ENCODE measurements around the gene THAP8.
A peak's percentile ranks its signal among the peaks of the same experiment; 100 is the strongest.
"Not testable (repeated sequence)": the region's sequence is repeated elsewhere in the genome, so short reads cannot be mapped to it uniquely, and the experiment has no call there.

Gene THAP8

GRCh38 chr19:36067681-36068080, 13.6 kb upstream of the THAP8 start:
- no peak for DNase-seq

GRCh38 chr19:36064826-36065225, 10.7 kb upstream of the THAP8 start:
- DNase-seq = no peak

GRCh38 chr19:36061367-36061766, 7.3 kb upstream of the THAP8 start:
- no peak for DNase-seq

GRCh38 chr19:36060430-36060829, 6.3 kb upstream of the THAP8 start:
- peak; percentile 21 for DNase-seq

DNA sequence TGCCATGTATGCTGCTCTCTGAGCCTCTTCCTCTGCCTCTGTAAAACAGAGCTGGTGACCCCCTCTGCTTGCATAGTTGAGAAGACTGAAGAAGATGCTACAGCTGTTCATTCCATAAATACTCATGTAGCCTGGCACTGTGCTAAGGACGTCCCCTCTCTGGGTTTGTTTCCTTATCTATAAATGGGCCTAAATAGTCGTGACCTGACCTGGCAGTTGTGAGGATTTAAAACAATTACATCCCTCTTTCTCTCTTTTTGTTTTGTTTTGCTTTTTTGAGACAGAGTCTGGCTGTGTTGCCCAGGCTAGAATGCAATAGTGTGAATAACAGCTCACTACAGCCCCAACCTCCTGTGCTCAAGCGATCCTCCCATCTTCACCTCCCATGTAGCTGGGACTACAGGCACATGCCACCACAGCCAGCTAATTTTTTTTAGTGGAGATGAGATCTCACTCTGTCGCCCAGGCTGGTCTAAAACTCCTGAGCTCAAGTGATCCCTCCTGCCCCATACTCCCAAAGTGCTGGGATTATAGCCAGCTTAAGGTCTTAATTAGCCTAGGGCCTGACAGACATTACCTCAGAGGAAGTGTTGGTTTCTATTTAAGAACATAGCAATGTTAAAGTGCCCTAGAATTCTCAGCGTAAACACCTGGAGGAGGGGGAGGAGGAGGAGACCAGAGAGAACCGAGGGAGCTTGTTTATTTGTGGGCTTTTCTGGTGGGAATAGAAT, 5.3 kb upstream of the THAP8 start:
- DNase-seq = no peak

DNA sequence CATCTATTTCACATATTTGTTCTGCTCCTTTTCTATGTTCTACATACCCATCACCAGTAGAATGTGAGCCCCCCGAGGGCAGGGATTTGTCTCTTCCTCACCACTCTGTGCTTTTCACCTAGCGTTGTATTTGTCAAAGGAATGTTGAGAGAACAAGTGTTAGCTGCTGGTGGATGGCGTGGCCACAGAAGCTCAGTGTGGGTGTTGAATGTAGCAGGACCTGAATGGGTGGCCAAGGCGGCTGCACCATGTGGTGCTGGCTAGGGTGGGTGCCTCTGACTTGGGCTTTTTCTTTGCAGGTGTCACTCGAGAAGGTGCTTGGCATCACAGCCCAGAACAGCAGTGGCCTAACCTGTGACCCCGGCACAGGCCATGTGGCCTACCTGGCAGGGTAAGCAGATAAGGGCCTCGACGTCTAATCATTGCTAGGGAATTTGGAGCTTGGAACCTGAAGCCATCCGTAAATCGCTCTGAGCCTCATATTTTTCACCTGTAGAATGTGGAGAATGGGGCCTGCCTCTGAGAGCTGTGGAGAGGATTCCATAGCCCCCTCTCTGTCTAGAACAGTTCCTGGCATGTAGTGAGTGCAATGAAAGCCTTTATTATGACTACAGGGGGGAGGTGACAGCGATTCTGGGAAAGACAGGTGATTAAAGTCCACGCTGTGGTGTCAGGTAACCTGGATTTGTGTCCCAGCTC, 4.5 kb upstream of the THAP8 start:
- no peak for DNase-seq

GRCh38 chr19:36054733-36055686, 925 bp upstream of the THAP8 start, which contains the start of gene WDR62:
Gene WDR62, plus strand, starts transcription at chr19:36054897. Its CDS starts 75 bp downstream, at chr19:36054972.
- peak; percentile 40 for DNase-seq

DNA sequence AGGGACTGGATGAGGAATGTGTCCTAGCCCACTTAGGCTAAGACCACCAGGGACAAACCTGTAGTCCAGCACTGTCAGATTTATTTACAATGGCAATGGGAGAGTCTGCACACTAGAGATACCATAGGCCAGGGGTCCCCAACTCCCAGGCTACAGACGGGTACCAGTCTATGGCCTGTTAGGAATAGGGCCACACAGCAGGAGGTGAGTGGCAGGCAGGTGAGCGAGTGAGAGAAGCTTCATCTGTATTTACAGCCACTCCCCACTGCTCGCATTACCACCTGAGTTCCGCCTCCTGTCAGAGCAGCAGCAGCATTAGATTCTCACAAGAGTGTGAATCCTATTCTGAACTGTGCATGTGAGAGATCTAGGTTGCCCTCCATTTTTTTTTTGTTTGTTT, 2.4 kb downstream of the THAP8 start:
- DNase-seq = no peak

DNA sequence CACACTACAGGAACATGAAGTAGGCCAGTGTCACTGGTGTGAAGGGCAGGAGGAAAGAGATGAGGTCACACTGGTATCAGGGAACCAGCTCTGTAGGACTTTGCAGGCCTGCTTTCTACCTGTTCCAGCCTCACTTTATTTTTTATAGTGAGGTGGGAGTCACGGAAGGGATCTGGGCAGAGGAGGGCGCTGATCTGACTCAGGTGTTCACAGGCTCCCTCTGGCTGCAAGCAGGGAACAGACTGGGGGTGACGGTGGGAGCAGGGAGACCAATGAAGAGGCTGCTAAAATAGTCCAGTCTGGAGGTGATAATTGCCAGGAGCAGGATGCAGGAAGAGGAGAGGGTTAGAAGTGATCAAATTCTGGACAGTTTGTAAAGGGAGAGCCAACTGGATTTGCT, 2.8 kb downstream of the THAP8 start:
- no peak for DNase-seq

- no peak for DNase-seq
Measured at GRCh38 chr19:36049080-36049698, 4.9 kb downstream of the THAP8 start.

DNA sequence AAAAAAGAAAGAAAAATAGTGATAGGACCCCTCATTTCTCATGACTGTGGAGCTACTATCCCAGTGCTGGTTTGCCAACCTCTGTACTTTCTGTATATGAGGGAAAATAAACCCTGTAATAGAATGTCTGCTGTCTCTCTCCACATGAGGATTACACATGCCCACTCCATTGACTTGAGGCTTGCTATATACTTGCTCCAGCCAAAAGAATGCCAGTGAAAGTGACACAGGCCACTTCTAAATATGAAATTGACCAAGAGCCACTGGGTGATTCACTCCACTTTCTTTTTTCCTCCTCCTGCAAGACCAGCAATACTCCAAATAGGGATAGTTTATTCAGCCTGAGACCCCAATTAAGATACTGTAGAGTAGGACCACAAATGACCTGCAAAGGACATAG, 6.2 kb downstream of the THAP8 start:
- no peak for DNase-seq

GRCh38 chr19:36046443-36047050, 7.5 kb downstream of the THAP8 start:
- no peak for DNase-seq

DNA sequence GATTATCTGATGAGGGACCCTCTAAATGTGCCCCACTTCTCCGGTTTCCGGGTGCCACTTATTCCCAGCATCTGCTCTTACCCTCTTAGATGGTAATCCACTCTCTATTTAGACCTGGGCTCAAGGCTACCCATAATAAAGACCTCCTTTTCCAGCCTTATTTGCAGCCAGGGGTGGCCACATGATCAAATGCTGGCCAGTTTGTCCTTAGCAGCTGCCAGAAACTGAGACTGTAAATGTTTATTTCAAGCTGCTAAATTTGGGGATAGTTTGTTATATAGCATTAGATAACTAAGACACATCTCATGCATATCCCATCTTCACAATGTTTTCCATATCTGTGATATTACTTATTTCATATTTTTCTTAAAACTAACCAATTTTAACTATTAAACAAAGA, 10.1 kb downstream of the THAP8 start:
- DNase-seq = no peak

DNA sequence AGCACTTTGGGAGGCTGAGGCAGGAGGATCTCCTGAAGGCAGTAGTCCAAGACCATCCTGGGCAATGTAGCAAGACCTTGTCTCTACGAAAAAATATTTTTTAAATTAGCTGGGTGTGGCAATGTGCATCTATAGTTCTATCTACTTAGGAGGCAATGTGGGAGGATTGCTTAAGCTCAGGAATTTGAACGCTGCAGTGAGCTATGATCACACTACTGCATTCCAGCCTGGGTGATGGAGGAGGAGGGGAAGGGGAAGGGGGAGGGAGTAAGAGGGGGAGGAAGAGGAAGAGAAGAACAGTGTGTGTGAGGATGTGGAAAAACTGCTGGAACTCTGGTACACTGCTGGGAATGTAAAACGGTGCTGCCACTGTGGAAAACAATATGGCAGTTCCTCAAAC, 12.3 kb downstream of the THAP8 start:
- no peak for DNase-seq

DNA sequence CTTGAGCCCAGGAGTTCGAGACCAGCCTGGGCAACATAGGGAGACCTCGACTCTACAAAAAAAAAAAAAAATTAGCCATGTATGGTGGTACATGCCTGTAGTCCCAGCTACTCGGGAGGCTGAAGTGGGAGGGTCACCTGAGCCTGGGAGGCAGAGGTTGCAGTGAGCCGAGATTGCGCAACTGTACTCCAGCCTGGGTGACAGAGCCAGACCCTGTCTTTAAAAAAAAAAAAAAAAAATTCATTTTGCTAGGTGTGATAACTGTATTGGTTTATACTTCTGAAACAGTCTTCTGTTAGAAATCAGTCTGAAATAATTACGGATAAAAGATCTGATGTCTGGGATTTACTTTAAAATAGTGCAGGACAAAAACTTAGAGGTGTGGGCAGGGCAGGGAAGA, 13.0 kb downstream of the THAP8 start:
- not testable (repeated sequence) for DNase-seq

DNA sequence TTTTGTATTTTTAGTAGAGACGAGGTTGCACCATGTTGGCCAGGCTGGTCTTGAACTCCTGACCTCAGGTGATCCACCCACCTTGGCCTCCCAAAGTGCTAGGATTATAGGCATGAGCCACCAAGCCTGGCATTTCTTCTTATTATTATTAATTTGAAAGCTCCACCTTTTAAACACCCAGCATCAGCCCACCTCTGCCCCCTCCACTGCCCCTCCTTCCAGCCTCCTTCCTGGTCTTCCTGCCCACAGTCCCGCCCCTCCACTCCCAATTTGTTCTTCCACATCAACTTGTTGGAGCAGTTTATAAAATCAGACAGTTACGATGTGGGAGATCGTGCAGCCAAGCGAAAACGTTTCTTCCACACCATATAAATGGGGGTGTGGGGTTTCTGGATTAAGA, 13.6 kb downstream of the THAP8 start:
- DNase-seq = no peak

DNA sequence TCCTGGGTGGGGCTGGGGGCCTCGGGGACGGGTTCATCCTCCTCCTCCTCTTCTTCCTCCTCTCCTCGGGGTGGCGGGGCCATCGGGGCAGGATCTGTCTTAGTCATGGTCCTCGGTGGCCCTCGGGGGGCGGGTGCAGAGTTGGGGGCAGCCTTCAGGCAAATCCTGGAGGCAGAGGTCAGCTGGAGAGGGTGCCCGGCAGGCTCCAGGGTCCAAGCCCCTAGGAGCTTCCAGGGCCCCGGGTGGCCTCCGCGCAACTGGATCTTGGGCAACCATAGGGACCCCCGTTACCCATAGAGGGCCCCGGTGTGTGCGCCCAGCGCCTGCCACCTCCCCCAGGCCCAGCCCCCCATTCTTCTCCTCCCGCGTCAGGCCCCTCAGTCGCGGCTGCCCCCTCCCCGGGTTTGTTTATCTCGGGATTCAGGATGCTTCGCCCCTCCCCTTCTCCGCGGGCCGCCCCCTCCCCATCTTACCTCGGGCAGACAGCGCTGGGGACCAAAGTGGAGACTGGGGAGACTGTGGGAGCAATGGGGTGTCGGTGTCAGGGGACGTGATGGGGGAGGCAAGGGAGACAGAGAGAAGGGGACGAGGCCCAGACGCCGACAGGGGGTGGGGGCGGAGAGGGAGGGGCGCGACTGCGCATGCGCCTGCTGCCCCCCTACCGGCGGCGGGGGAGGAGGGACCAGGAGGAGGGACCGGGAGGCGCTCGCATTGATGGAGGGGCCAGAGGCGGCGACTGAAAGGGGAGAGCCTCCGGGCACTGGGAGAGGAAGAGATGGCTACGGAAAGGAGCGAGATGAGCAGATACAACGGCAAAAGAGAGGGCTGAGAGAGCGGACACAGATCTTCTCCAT, 21.6 kb downstream of the THAP8 start, which contains the start of gene CLIP3:
CLIP3 (minus strand) TSS at position 623 of the 854 bp plus-strand sequence; CDS start at position 107, 516 bp downstream.
- DNase-seq = peak; percentile 26

DNA sequence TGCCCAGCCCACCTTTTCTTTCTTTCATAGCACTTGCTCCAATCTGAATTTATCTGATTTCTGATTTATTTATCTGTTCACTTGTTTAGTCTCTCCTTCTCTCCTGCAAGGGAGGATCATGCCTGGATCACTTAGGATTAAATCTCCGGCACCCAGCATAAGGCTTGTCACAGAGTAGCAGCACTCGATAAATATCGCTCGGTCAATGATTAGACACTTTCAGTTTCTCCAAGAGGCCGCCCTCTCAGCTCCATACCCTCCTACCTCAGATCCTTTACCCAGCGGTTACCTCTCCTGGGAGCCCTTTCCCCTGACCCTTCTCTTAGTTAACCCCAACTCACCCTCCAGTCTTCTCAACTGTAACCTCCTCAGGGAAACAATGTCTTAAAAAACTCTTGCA, 22.8 kb downstream of the THAP8 start:
- no peak for DNase-seq

GRCh38 chr19:36030264-36031148, 23.6 kb downstream of the THAP8 start:
- no peak for DNase-seq
